ENCODE results near the gene WNT5A.

WNT5A gene

GRCh38 chr3:55486857-55487380 lies at the start of gene WNT5A:
WNT5A (minus strand) TSS chr3:55487306; CDS start chr3:55486985, 321 bp downstream.
- DNase-seq = no peak

GRCh38 chr3:55534876-55535275 lies 47.8 kb upstream of the WNT5A start:
- no peak for DNase-seq

DNA sequence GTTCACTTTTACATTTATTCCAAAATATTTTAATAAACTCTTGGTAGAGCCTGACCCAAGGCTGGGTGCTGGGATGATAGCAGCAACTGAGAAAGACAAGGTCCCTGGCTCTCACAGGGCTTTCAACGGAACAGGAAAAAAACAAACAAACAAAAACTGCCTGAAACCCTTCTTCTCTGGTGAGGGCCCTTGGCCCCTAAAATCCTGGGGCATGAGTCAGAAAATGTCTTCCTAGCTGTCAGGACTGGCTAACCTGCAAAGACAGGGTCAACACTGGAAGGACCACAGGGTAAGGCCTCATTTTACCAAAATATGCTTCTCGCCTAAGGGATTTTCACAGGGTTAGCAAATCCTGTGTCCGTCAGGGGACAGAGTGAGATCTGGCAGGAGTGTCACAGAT lies 45.7 kb upstream of the WNT5A start:
- DNase-seq = no peak

DNA sequence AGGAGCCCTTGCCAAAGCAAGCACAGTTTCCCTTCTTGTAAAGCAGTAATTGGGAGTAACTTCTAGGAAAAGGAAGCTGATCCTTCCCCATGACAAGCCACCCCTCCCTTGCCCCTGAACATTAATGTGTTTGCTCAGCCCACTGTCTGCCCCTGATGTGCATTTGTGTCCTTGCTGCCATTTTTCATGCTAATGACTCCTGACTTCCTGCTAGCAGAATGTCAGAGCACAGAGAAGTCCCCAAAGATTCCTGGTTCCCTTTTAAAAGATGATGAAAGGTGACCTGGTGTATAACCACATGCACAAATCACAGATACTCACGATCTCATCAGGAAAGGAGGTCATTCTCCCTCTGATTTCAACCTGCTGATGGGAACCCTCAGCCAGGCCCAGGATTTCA lies 44.2 kb upstream of the WNT5A start:
- no peak for DNase-seq

GRCh38 chr3:55527361-55527760 lies 40.3 kb upstream of the WNT5A start:
- no peak for DNase-seq

- DNase-seq = no peak
These were observed 39.4 kb upstream of the WNT5A start for GRCh38 chr3:55526332-55527030.

DNA sequence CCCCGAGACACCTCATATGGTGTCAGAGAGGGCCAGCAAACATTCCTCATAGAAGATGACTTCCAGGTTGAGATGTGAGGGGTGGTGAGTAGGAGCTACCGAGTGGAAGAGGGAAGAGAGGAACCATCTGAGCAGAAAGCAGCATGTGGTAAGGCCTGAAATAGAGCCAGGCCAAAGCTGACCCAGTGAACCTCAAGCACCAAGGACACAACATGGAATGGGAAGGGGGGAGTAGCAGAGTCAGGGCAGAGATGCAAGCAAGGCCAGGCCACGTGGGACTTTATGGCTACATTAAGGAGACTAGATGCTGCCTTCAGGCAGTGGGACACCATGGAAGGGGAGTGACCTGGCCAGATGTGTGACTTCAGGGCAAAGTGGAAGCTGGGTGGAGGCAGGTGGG lies 38.3 kb upstream of the WNT5A start:
- DNase-seq = no peak

- DNase-seq = no peak
These were observed 37.6 kb upstream of the WNT5A start for GRCh38 chr3:55524565-55525244.

- DNase-seq = no peak
These were observed 36.4 kb upstream of the WNT5A start for GRCh38 chr3:55523471-55523870.

- DNase-seq = no peak
These were observed 34.8 kb upstream of the WNT5A start for GRCh38 chr3:55521738-55522421.

GRCh38 chr3:55521064-55521737 lies 34.1 kb upstream of the WNT5A start:
- no peak for DNase-seq

DNA sequence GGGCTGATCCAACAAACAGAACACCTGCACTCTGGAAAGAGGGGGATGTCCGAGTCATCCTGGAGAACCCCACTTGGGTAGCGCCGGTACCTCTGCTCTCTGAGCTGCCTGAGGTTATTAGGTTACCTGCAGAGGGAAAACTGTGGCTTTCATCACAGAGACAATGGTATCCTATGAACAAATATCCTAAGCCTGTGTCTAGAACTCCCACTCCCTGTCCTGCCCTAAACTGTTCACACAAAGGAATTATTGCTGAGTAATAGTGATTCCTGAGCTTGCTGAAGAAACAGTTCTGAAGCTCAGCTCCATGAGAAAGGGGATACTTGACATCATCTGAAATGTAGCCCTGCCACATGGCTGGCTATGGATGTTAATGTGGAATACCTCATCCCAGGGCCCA lies 31.9 kb upstream of the WNT5A start:
- no peak for DNase-seq

- DNase-seq = no peak
These were observed 31.3 kb upstream of the WNT5A start for GRCh38 chr3:55518451-55518850.

DNA sequence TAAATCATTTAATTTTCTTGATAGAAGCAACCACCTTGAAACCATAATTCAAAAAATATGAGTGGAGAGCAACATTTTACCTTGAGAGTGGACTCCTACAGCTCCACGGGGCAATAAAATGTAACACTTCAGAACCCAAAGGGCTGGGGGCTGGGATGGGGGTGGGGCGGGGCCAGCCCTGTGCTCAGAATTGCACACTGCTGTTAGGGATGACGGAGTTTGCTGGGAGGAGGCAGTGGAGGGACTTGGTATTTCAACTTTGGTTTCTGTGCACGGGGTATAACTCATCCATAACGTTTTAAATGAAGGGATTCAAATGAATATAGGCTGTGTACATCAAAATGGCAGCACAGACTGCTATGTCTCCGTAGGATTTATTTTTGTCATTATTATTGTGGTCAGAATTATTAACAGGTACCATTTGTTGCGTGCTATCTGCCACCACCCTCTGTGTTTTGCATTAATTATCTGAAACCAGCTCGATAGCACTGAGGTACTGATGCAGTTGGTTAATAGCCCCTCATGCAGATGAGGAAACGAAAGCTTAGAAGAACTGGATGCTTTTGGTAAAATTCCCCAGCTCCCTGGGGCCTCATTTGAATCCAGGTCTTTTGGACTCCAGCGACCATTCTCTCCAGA lies 29.4 kb upstream of the WNT5A start:
- no peak for DNase-seq

DNA sequence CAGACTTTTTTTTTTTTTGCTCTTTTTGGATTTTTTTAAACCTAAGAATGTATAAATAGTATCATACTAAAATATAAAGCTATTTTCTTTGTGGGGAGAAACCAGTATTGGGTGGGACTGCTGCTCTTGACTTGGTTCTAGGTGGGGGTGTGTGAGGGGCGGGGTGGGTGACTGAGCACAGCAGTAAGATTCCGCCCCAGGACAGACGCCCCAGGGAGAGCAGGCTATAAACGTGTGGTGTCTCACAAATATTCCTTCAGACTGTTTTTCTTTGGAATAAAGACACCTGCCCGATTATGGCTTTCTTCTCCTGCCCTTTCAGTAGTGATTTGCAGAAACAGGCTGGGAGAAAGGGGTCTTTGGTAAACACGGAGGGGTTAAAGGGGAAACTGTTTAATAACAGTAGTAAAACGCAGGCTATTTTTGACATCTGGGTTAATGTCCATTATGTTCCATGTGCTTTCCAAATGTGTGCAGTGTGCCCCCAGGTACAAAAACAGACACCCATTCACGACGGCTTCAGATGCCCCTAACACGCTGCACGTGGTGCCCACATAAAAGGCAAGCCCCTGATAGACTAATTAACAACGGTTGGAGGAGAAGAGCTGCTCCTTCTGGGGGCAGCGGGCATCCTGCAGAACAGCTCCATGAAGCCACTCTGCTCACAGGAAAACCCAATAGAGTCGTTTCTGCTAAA lies 28.6 kb upstream of the WNT5A start:
- DNase-seq = no peak

GRCh38 chr3:55514962-55515361 lies 27.9 kb upstream of the WNT5A start:
- no peak for DNase-seq

- DNase-seq = no peak
These were observed 25.7 kb upstream of the WNT5A start for GRCh38 chr3:55512571-55513343.

GRCh38 chr3:55511895-55512570 lies 24.9 kb upstream of the WNT5A start:
- no peak for DNase-seq

GRCh38 chr3:55508335-55508734 lies 21.2 kb upstream of the WNT5A start:
- no peak for DNase-seq

DNA sequence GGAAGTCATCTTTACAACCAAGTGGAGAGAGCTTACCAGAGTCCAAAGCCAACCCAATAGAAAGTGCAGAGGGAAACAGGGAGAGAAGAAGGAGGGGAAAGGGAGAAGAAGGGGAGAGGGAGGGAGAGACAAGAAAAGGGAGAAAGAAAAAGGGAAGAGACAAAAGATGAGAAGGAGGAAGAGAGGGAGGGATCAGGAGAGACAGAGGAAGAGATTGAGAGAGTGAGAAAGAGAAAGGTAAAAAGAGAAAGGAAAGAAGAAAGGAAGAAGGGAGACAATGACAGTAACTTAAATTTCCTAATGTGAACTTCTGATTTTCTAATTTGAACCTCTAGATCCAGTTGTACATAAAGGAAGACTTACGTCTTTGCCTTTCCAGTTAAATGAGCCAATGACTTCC lies 20.7 kb upstream of the WNT5A start:
- no peak for DNase-seq

- no peak for DNase-seq
These were observed 18.7 kb upstream of the WNT5A start for GRCh38 chr3:55505776-55506175.
